LHCN-M2 (cell line): ENCODE data around the gene HOXA4. TPM values are rescaled to one million over a fixed set of nuclear protein-coding genes. Genes with fewer than 3 reads are reported as not detected.

Experiments
- DNase-seq: peaks from one replicate; pipeline ENCODE4 v3.0.0-alpha.2; 2012; ENCODE audit warnings: low read depth
- total RNA-seq: library from RNA; depleted of rRNA; stranded (reverse); fragments of >200 nt; gene quantifications from 2 replicates; pipeline ENCODE4 v1.2.3, GENCODE V29; 2014

HOXA4 gene
- total RNA-seq, 1 experiment from 2014 or later = 8.9 TPM

DNA sequence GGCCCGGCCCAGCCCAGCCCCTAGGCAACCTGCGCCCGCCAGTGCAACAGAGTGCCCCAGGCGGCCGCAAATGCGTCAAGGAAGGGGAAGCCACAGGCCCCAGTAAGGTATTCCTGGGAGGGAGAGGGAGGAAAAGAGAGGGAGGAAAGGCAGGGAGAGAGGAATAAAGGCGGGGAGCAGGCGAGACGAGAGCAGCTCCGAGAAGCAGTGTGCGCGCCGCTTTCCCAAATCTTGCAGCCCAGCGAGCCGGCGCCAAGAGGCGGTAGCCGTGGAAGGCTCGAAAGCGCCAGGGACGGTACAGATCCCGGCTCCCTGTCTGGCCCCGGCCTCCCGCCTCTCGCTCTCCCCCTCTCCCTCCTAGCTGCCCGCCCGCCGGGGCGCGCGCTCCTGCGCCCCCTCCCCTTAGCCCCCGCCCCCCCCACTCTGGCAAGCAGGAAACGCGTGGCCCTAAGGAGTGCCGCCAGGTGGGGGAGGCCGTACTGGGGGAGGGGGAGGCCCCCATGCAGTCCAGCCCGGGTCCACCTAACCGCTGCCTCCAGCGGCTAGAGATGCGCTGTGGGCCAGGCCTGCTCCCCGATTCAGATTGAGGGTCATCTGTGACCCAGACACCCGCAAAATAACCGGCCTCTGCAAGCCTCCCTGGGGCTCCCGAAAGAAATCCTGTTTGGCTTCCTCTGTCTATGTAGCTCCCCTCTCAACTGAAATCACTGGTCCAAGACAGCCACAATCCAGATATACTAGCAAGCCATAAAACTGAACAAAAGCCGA lies 39.3 kb upstream of the HOXA4 start:
- no peak for DNase-seq

- no peak for DNase-seq
These were observed 37.8 kb upstream of the HOXA4 start for GRCh38 chr7:27168265-27168947.

DNA sequence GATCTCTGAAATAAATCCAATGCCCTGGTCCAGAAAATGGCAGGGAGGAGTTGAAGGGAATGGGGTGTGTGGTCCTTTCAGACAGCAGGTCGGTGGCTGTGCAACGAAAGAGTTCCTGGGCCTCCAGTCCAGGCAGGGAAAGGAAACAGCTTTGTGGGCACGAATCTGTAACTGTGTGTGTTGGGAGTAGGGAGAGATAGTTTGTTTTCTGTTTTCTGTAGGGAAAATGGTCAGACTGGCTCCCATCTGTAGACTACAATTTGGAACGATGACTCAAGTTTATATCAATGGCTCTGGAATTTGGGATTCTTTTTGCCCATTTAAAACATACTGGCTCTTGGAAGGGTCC lies 37.3 kb upstream of the HOXA4 start:
- DNase-seq = no peak

DNA sequence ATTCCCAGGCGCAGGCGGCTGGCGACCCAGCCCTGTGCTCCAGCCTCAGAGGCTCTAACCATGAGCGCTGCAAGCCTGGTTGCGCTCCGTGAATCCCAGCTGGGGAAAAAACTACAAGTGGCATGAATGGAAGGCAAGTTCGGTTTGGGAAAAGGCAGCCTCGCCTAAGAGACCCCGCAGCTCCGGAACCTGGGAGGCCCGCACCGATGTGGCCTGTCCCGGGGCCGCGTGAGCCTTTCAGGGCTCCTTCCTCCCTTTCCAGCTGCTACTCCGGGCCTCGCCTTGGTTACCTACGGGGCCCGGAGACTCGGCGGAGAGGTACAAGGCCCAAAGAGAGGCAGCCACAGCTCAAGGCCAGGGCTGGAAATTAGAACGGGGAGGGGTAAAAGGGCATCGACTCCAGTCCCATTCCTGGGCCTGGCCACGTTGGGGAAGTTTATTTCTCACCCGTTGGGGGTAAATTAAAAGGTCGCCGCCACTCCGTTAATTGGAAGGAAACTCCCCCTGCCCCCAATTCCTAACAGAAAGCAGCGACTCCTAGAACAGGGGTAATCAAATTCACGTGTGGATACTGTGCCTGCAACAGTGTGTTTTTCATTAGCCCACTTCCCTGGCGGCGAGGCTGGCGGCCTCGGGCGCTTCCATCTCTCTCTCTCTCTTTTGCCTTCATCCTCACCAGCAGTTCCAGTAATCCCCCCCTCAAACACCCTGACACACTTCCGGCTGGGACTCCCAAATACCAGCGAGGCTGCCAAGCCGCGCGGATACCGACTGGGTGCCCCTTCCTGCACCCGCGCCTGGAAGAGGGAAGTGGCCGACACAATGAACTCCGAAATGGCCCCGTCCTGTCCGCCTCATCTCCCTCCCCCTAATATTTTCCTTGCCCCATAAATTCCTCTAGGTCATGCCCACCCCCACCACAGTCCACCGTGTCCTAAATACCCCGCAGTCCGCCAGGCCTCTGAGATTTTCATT lies 36.3 kb upstream of the HOXA4 start:
- no peak for DNase-seq

DNA sequence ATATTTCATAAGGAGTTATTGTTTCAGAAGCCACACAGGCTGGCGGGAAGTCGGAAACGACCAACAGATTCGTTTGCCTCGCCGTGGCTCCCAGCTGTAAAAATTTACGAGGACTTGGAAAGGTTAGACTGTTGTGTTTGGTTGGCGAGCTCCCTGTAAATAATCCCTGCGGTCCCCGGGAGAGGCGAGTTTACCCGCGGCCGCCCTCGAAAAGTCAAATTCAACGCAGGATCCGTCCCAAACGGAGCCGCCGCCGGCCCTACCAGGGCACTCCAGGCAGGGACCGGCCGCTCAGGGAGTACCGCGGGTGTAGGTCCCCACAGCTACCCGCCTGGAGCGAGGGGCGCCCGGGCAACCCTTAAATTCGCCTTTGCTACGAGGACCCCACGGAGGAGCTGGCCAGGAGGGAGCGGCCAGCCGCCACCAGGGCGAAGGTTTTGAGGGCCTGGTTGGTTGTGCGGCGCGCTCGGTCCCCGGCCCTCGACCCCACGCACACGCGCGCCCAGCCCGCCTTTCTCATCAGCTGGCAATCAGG lies 35.5 kb upstream of the HOXA4 start:
- no peak for DNase-seq

DNA sequence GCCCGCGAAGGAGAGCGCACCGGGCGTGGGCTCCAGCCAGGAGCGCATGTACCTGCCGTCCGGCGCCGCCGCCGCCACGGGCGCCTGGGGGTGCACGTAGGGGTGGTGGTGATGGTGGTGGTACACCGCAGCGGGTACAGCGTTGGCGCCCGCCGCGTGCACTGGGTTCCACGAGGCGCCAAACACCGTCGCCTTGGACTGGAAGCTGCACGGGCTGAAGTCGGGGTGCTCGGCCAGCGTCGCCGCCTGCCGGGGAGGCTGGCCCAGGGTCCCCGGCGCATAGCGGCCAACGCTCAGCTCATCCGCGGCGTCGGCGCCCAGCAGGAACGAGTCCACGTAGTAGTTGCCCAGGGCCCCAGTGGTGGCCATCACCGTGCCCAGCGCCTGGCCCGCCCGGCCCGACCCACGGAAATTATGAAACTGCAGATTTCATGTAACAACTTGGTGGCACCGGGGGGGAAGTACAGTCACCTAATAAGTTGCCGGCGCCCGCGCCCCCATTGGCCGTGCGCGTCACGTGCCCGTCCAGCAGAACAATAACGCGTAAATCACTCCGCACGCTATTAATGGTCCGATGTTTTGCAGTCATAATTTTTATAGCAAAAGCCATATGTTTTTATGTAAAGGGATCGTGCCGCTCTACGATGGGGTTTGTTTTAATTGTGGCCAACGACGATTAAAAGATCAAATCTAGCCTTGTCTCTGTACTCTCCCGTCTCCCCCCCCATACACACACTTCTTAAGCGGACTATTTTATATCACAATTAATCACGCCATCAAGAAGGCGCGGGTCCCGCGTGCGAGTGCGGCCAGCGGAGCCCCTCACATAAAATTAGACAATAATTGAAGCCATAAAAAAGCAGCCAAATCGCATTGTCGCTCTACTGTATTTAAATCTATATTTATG lies 34.8 kb upstream of the HOXA4 start, which contains the start of gene HOXA9:
HOXA9 (minus strand) TSS at position 449 of the 907 bp plus-strand sequence; CDS start at position 369, 80 bp downstream.
- DNase-seq = peak; percentile 88

GRCh38 chr7:27164367-27165088 lies 34.0 kb upstream of the HOXA4 start:
- no peak for DNase-seq

DNA sequence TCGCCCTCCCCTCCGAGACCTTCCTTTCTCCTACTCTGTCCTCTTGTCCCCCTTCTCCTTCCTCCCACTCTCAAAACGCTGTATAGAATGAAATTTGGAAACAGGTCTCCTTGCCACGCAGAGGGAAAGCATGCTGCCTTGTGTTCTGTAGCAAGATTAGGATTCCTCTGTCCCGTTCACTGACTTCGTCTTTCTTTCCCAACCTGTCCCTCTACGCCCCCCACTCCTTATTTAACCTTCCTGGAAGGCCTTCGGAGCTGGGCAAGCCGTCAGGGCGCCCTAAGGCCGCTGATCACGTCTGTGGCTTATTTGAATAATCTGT lies 33.4 kb upstream of the HOXA4 start:
- no peak for DNase-seq

DNA sequence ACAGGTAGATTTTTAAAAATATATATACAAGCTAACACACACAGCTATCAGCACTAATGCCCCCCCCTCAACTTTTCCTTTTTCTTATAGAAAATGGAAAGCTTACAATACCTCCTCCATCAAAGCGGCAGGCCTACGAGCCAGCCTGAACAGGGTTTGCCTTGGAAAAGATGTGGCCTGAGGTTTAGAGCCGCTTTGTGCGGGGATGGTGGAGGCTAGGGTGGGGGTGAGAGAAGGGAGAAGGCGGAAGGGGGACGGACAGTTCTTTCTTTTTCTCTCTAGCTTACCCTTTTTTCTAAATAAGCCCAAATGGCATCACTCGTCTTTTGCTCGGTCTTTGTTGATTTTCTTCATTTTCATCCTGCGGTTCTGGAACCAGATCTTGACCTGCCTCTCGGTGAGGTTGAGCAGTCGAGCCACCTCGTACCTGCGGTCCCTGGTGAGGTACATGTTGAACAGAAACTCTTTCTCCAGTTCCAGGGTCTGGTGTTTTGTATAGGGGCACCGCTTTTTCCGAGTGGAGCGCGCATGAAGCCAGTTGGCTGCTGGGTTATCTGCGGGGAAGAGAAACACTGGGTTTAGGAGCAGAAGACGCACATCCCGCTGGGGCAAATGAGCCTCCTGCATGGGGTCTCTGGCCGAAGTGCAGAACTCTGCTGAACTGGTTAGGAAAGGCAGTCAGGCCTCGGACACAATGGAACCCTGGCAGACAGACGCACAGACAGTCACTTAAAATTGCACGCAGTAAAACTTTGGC lies 32.9 kb upstream of the HOXA4 start:
- no peak for DNase-seq

- DNase-seq = no peak
These were observed 32.2 kb upstream of the HOXA4 start for GRCh38 chr7:27162561-27163287.

DNA sequence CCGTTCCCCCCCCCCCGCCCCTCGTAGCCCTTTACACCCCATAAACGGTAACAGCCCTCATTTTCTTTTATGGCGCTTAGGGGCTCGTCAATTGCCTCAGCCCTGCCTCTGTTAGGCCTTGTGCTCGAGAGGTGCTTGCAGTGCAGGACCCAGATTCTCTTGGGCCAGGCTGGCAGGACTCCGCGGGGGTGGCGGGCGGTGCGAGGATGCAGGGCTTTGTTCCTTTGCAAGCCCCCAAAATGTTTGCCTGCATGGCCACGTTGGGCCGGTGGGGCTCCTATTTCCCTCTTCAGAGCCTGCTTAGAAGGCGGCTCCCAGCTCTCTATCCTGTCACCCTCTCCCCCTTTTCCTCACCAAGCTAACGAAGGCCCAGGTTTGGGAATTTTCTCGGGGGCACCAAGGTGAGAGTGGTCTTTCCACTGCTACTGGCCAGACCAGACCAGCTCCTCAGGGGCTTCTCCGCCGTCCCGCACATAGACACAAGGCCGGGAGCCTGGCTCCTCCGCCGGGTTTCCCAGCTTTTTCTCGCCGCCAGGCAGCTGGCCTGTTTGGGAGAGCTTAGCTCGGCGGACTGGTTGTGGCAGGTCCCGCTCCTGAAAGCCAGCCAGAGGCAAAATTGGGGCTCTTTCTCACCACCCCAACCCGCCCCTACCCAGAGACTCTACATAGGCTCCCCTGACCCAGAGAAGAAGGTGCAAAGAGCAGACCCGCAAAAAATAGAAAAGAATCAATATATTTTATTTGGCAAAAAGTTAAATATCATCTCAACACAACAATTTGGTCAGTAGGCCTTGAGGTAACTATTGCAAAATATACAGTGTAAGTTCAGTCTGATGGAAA lies 31.4 kb upstream of the HOXA4 start:
- no peak for DNase-seq

DNA sequence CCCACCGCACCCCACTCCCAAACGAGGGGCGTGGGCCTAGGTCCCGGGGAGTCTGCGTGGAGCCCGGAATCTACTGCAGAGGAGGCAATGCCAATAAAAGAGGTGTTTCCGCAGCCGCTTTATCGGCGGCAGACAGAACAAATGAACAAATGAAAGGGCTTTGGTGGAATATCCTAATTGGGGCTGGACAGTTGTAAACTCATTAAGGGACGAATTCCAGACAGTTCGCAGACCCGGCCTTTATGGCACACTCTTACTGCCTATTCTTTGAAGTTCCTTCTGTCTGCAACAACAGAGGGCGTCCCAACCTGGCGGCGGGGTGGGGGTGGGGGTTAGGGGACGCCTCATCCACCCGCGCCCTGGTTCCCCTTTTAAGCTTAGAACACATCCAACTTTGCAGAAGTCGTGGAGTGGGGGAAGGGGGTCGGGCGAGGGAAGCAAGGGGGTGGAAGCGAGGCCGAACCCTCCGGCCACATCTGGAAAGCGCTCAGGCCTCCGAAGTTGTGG lies 30.7 kb upstream of the HOXA4 start:
- DNase-seq = no peak

DNA sequence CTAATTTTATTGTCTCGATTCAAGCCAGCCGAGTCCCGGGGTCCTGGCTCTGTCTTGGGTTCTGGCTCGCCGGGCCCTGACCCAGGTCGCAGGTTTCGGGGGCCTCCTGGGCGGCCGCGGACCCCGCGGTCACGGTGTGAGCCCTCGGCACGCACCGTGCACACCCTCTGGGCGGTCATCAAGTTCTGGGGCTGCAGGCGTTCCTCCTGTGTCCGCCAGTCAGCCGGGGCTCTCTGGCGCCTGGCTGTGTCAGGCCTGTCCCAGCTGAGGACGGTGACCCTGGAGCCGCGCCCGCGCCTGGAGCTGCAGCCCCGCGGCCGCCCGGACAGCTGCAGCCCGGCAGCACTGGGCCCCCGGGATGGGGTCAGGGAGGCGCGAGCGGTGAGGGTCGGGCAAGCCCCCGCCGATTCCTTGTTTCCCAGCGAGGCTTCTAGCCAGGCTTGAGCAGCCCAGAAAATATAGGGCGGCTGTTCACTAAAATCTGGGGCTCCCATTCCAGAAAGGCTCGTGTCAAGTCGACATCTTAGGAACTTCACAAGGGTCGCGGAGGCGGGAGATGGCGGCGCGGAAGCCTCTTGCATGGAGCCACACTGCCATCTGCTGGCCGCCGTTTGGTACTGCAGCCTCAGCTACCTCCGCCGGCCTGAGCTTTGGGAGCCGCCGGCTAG lies 30.1 kb upstream of the HOXA4 start:
- DNase-seq = peak; percentile 84

DNA sequence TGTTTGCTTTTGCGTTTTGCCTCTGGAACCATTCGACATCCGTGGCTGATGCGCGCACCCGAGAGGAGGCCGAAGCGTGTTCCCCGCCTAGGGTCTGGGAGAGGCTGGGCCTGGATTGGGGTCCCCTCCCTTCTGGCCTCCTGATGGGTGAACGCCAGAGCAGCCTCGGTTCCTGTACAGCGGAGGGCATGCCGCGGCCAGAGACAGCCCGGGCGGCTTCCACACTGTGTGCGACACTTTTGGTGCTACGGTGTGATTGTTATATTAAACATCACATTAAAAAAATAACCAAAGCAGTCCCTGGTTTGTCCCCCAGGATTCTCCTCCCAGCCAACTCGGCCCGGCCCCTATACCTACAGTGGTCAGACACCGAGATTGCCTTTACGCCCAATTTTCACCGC lies 29.6 kb upstream of the HOXA4 start:
- no peak for DNase-seq

GRCh38 chr7:27159266-27160144 lies 28.9 kb upstream of the HOXA4 start:
- DNase-seq = no peak
